ENCODE data around the gene PGPEP1.
"Not testable (repeated sequence)": the region's sequence is repeated elsewhere in the genome, so short reads cannot be mapped to it uniquely, and the experiment has no call there.

Gene PGPEP1

GRCh38 chr19:18336121-18336520 is 4.3 kb upstream of the PGPEP1 start:
- DNase-seq: no peak

DNA sequence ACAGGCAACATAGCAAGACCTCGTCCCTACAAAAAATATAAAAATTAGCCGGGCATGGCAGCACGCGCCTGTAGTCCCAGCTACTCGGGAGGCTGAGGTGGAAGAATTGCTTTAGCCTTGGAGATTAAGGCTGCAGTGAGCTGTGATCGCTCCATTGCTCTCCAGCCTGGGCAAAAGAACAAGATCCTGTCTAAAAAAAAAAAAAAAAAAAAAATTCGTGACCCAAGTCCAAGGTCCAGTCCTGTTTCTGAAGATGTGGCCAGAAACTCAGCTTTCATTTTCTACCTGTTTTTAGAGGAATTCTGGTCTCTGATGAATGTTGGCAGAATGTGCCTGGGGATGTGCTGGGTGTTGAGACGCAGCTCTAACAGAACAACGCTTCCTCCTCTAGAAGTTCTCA is 1.9 kb upstream of the PGPEP1 start:
- no peak for DNase-seq

DNA sequence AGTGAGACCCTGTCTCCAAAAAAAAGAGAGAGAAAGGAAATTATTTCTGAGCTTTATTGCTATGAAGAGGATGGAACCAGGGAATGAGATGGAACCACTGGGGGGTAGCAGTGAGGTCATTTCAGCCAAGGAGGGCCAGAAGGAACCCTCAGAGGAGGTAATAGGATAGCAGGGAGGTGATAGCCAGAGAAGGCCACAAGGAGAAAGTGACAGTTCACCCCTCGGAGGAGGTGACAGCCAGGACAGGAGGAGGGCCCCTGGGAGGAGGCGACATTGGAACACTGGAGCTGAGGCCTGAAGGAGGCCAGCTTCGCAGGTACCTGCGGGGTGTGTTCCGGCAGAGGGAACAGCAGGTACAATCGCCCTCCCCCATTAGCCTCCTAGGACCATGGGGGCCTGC is 675 bp upstream of the PGPEP1 start:
- DNase-seq: no peak

DNA sequence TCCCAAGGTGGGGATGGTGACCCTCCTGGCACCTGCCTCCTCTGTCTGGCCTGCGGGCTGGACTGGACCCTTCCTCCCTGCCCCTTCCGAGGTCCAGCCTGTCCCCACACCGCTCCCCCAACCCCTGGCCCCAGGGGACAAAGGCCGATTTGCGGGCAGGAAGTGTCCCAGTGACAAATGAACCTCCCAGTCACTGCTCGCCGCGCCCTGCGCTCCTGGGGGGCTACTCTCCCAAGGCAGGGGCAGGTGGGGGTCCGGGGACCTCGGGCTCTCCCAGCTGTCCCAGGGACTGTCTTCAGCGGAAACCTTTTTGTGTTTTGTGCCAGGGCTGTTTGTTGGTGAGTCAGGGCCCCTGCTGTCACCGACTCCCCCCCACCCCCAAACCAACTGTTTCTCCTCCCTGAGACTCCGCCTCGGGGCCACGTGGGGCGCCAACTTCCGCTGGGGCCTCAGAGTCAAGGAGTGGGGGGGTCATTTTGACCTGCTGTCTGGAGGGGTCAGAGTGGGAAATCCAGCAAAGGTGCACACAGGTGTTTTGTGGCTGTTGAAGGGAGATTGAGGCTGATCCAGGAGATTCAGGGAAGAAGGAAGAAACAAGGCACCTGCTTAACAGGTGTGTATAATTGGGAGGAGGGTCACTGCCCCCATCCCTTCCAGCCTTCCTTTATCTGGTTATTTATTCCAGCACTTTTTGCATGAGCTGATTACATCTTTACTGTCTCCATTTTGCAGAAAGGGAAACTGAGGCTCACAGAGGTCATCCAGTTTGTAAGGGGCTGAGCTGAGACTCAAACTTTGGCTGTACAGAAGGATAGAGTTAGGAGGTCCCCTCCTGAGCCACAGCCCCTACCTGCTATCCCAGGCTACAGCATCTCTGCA is 831 bp downstream of the PGPEP1 start:
- peak; percentile 71 to 74 for DNase-seq

- DNase-seq: no peak
Observed at GRCh38 chr19:18342090-18342632, 1.8 kb downstream of the PGPEP1 start.

DNA sequence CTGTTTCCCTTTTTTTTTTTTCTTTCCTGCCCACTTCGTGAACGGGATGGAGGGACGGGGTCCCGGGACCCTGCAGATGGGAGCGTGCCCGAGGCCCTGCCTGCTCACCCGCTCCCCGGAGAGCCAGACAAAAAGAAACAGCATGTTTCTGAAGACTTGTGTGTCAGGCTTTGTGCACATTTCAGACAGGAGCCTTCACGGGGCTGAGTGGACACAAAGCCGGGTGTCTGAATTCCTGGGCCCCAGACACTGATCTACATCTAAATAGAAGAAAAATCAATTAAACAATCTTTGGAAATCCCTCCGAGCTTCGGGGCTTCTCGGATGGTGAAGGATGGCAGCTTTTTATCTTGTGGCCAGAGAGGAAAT is 4.2 kb downstream of the PGPEP1 start:
- no peak for DNase-seq

GRCh38 chr19:18345296-18345695 is 4.9 kb downstream of the PGPEP1 start:
- no peak for DNase-seq

GRCh38 chr19:18346091-18346490 is 5.7 kb downstream of the PGPEP1 start:
- DNase-seq: no peak

- DNase-seq: no peak
Observed at GRCh38 chr19:18348171-18348570, 7.8 kb downstream of the PGPEP1 start.

DNA sequence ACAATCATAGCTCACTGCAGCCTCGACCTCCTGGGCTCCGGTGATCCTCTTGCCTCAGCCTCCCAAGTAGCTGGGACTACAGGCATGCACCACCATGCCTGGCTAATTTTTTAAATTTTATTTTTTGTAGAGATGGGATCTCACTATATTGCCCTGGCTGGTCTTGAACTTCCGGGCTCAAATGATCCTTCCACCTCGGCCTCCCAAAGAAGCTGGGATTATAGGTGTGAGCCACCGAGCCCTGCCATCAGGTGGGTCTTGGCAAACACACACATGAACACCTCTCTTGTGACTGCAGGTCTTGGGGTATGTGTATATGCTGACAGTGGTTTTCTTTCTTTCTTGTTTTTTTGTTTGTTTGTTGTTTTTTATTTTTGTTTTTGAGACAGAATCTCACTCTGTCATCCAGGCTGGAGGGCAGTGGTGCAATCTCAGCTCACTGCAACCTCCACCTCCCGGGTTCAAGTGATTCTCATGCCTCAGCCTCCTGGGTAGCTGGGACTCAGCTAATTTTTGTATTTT is 8.5 kb downstream of the PGPEP1 start:
- DNase-seq: not testable (repeated sequence)

- peak; percentile 30 to 49 for DNase-seq
Observed at GRCh38 chr19:18349524-18350128, 9.2 kb downstream of the PGPEP1 start.

GRCh38 chr19:18350490-18350889 is 10.1 kb downstream of the PGPEP1 start:
- no peak for DNase-seq

GRCh38 chr19:18351544-18351943 is 11.1 kb downstream of the PGPEP1 start:
- DNase-seq: no peak

GRCh38 chr19:18353378-18354005 is 13.1 kb downstream of the PGPEP1 start:
- DNase-seq: no peak

- not testable (repeated sequence) for DNase-seq
Observed at GRCh38 chr19:18354743-18355142, 14.3 kb downstream of the PGPEP1 start.

DNA sequence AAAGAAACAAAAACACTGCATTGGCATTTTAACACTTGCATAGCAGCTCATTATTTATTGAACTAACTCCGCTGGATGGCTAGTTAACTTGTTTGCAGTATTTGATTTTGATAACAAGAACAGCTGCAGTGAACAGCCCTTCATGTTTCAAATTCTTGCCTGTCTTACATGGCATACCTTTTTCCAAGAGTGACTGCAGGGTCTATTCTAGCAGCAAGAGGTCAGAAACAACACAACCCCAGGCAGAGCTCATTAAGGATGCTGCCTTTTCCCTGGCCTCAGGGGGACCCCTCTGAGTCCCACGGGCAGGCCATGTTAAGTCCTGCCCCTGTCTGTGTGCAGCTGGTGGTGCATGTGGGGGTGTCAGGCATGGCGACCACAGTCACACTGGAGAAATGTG is 16.6 kb downstream of the PGPEP1 start:
- DNase-seq: no peak

DNA sequence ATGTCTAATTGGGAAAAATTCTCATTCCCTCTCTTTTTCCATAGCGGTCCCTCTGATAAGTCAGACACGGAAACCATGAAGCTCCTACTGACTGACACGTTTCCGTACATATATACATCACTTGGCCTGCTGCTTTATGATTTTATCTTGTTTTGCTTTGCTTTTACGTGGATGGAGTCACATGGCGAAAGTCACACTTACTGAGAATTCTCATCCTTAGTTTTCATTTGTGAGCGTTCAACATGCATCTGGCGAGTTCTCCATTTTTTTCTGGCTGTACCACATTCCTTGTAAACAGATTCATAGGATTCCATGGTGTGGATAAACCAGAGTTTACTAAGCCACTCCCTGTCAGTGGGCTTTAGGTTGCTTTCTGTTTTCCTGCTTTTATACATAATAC is 21.2 kb downstream of the PGPEP1 start:
- no peak for DNase-seq

- no peak for DNase-seq
Observed at GRCh38 chr19:18362934-18363542, 22.6 kb downstream of the PGPEP1 start.

DNA sequence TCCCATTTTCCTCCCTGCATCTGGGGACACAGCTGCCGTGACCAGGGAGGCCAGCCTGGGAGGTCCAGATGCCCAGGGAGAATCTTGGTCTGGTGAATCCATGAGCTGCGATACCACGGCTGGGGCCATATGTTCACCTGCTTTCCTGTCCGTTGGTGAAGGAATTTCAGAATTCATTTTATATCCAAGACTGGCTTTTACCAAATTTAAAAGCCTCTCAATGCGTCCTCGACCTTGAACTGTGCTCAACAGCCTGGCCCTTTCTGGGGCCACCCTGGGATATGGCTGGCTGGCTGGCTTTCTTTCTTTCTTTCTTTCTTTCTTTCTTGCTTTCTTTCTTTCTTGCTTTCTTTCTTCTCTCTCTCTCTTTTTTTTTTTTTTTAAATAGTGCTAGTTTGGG is 23.4 kb downstream of the PGPEP1 start:
- no peak for DNase-seq

GRCh38 chr19:18364277-18364825 is 24.0 kb downstream of the PGPEP1 start:
- not testable (repeated sequence) for DNase-seq

GRCh38 chr19:18364826-18365528 is 24.6 kb downstream of the PGPEP1 start:
- no peak for DNase-seq

- DNase-seq: no peak
Observed at GRCh38 chr19:18366021-18366435, 25.6 kb downstream of the PGPEP1 start.
